HEK293 (cell line): ENCODE measurements around the gene ARCN1.
"Not testable (repeated sequence)": the region's sequence is repeated elsewhere in the genome, so short reads cannot be mapped to it uniquely, and the experiment has no call there.

ENCODE experiments used
- CTCF ChIA-PET: fragments of 350-600 bp; formaldehyde crosslinking; extraction: SDS; loops from one replicate; lab custom pipeline; 2021; ENCODE audit warnings: antibody characterized with exemption; lab: Yijun Ruan, JAX
- POLR2A ChIA-PET: fragments of 300-600 bp; formaldehyde crosslinking; extraction: SDS; loops from one replicate; lab custom pipeline; 2020; ENCODE audit warnings: antibody characterized with exemption, inconsistent platforms; lab: Yijun Ruan, JAX
- H3K27ac ChIP-seq: fragments of 200-500 bp; sonication (Bioruptor generic); 2 replicates; pipeline ENCODE4 v1.5.1; 2014; ENCODE audit warnings: low read depth, low read length, control low read depth, inconsistent platforms; ENCODE audit errors: extremely low read depth
- H3K36me3 ChIP-seq, 2 experiments: fragments of 200-500 bp in 1 of 2; sonication (Bioruptor generic) in 1 of 2; 1 replicate in 1 of 2; 2 replicates in 1 of 2; pipeline ENCODE4 v1.5.1; 2014 to 2017; ENCODE audit warnings: inconsistent platforms in 2 of 2, low read length in 2 of 2; ENCODE audit not compliant: control insufficient read depth in 2 of 2, insufficient read depth in 1 of 2
- H3K4me1 ChIP-seq: fragments of 200-500 bp; sonication (Bioruptor generic); 2 replicates; pipeline ENCODE4 v1.5.1; 2014; ENCODE audit warnings: mild to moderate bottlenecking, low read length, inconsistent platforms; ENCODE audit not compliant: control insufficient read depth, insufficient read depth
- H3K4me3 ChIP-seq: 2 replicates; pipeline ENCODE4 v1.5.1; 2011; ENCODE audit warnings: low read depth, mild to moderate bottlenecking, control low read depth, low read length, moderate library complexity
- H3K9me3 ChIP-seq: fragments of 200-500 bp; sonication (Bioruptor generic); 2 replicates; pipeline ENCODE4 v1.5.1; 2014; ENCODE audit warnings: low read depth, low read length, inconsistent platforms; ENCODE audit not compliant: control insufficient read depth, insufficient read depth
- EGR2 ChIP-seq: fragments of 450-650 bp; formaldehyde crosslinking; IDR thresholded peaks from 2 replicates; pipeline ENCODE4 v1.5.1; 2016; ENCODE audit warnings: low read depth, missing biosample characterization, missing genetic modification characterization
- GFI1B ChIP-seq: fragments of 450-650 bp; formaldehyde crosslinking; IDR thresholded peaks from 2 replicates; pipeline ENCODE4 v1.5.1; 2016; ENCODE audit warnings: missing biosample characterization, missing genetic modification characterization
- KLF16 ChIP-seq: fragments of 450-650 bp; formaldehyde crosslinking; IDR thresholded peaks from 2 replicates; pipeline ENCODE4 v1.5.1; 2017; ENCODE audit warnings: missing biosample characterization, missing genetic modification characterization
- KLF9 ChIP-seq: fragments of 450-650 bp; formaldehyde crosslinking; IDR thresholded peaks from 2 replicates; pipeline ENCODE4 v1.5.1; 2016; ENCODE audit warnings: missing biosample characterization, missing genetic modification characterization, low read depth
- PATZ1 ChIP-seq: fragments of 450-650 bp; formaldehyde crosslinking; IDR thresholded peaks from 2 replicates; pipeline ENCODE4 v1.5.1; 2016; ENCODE audit warnings: missing biosample characterization, missing genetic modification characterization
- PRDM6 ChIP-seq: fragments of 450-650 bp; formaldehyde crosslinking; IDR thresholded peaks from 2 replicates; pipeline ENCODE4 v1.5.1; 2017; ENCODE audit warnings: missing biosample characterization, missing genetic modification characterization
- SETDB1 ChIP-seq: IDR thresholded peaks from one replicate; pipeline ENCODE4 v1.6.1; 2017; ENCODE audit warnings: mild to moderate bottlenecking, low read length, moderate library complexity, mixed read lengths; ENCODE audit not compliant: insufficient read length
- SP3 ChIP-seq: fragments of 450-650 bp; formaldehyde crosslinking; IDR thresholded peaks from 2 replicates; pipeline ENCODE4 v1.5.1; 2016; ENCODE audit warnings: missing biosample characterization, missing genetic modification characterization
- ZBTB17 ChIP-seq: fragments of 450-650 bp; formaldehyde crosslinking; IDR thresholded peaks from 2 replicates; pipeline ENCODE4 v1.5.1; 2016; ENCODE audit warnings: missing biosample characterization, missing genetic modification characterization
- ZBTB6 ChIP-seq: fragments of 450-650 bp; formaldehyde crosslinking; IDR thresholded peaks from 2 replicates; pipeline ENCODE4 v1.5.1; 2017; ENCODE audit warnings: missing biosample characterization, missing genetic modification characterization
- ZFHX2 ChIP-seq: fragments of 450-650 bp; formaldehyde crosslinking; conservative IDR thresholded peaks from 2 replicates; pipeline ENCODE4 v1.5.1; 2016; ENCODE audit warnings: missing biosample characterization, missing genetic modification characterization
- ZNF184 ChIP-seq: fragments of 450-650 bp; IDR thresholded peaks from 2 replicates; pipeline ENCODE4 v1.5.1; 2018; ENCODE audit warnings: missing biosample characterization, mild to moderate bottlenecking, missing genetic modification characterization
- ZNF214 ChIP-seq: fragments of 450-650 bp; formaldehyde crosslinking; IDR thresholded peaks from 2 replicates; pipeline ENCODE4 v1.5.1; 2017; ENCODE audit warnings: missing biosample characterization, mild to moderate bottlenecking, missing genetic modification characterization, borderline replicate concordance
- ZNF266 ChIP-seq: fragments of 450-650 bp; formaldehyde crosslinking; IDR thresholded peaks from 2 replicates; pipeline ENCODE4 v1.5.1; 2016; ENCODE audit warnings: missing biosample characterization, missing genetic modification characterization, low read depth
- ZNF362 ChIP-seq: fragments of 450-650 bp; formaldehyde crosslinking; IDR thresholded peaks from 2 replicates; pipeline ENCODE4 v1.5.1; 2016; ENCODE audit warnings: missing biosample characterization, missing genetic modification characterization
- ZNF398 ChIP-seq: fragments of 450-650 bp; formaldehyde crosslinking; IDR thresholded peaks from 2 replicates; pipeline ENCODE4 v1.5.1; 2017; ENCODE audit warnings: missing biosample characterization, missing genetic modification characterization
- ZNF510 ChIP-seq: fragments of 450-650 bp; formaldehyde crosslinking; IDR thresholded peaks from 2 replicates; pipeline ENCODE4 v1.5.1; 2018; ENCODE audit warnings: mild to moderate bottlenecking, missing genetic modification characterization, missing biosample characterization; ENCODE audit not compliant: insufficient replicate concordance
- ZNF580 ChIP-seq: fragments of 450-650 bp; formaldehyde crosslinking; IDR thresholded peaks from 2 replicates; pipeline ENCODE4 v1.5.1; 2016; ENCODE audit warnings: missing biosample characterization, missing genetic modification characterization
- ZNF585B ChIP-seq: fragments of 450-650 bp; formaldehyde crosslinking; IDR thresholded peaks from 2 replicates; pipeline ENCODE4 v1.5.1; 2016; ENCODE audit warnings: missing biosample characterization, missing genetic modification characterization
- ZNF623 ChIP-seq: fragments of 450-650 bp; formaldehyde crosslinking; IDR thresholded peaks from 2 replicates; pipeline ENCODE4 v1.5.1; 2016; ENCODE audit warnings: missing biosample characterization, missing genetic modification characterization

ARCN1 gene

GRCh38 chr11:118603709-118604108 lies 31.5 kb downstream of the ARCN1 start:
- CTCF ChIA-PET: interaction anchor here (0.7 to 6.2 kb wide), 7 partner anchors 9 to 259 kb away, joined by 3 to 41 read pairs (median 4); no protein-coding TSS in a partner anchor
- H3K36me3 ChIP-seq: peaks cover 15 to 37% of the 10 kb centered on the region in 2 experiments; a peak in 2 of 3 replicates
- POLR2A ChIA-PET: interaction anchor here (0.5 to 8.0 kb wide), 2 partner anchors 17 to 56 kb away, joined by 3 to 72 read pairs; no protein-coding TSS in a partner anchor
- not testable (repeated sequence) for H3K4me1 ChIP-seq, H3K27ac ChIP-seq, H3K4me3 ChIP-seq, H3K9me3 ChIP-seq

- ChIA-PET POLR2A (interaction anchor here (1.1 to 8.0 kb wide), 2 partner anchors 16 to 31 kb away, joined by 3 to 72 read pairs; no protein-coding TSS in a partner anchor), CTCF (interaction anchor here (0.5 to 6.2 kb wide), 6 partner anchors 9 to 112 kb away, joined by 3 to 41 read pairs (median 6); partner anchors contain the start of gene ARCN1)
- TF ChIP-seq ZFHX2 (tag by site-specific recombination): no peak
- no peak overlapping the region for H3K27ac ChIP-seq
- H3K36me3 ChIP-seq: peaks cover 9 to 29% of the 10 kb centered on the region in 2 experiments; a peak in 2 of 3 replicates
- no peaks in the 10 kb centered on the region for H3K9me3 ChIP-seq
- no peak overlapping the region for H3K4me3 ChIP-seq
- H3K4me1 ChIP-seq: no peaks in the 10 kb centered on the region
Observed at GRCh38 chr11:118604566-118604965, 32.4 kb downstream of the ARCN1 start.

- Histone ChIP-seq H3K4me1 (no peaks in the 10 kb centered on the region), H3K36me3 (peaks cover 3 to 22% of the 10 kb centered on the region in 2 experiments; a peak in 1 of 3 replicates), H3K27ac (no peak overlapping the region), H3K9me3 (no peaks in the 10 kb centered on the region), H3K4me3 (no peak overlapping the region)
- CTCF ChIA-PET: interaction anchor here (0.5 to 6.2 kb wide), 10 partner anchors 10 to 407 kb away, joined by 3 to 41 read pairs (median 6); partner anchors contain the start of gene ARCN1
- POLR2A ChIA-PET: interaction anchor here (1.0 to 8.0 kb wide), 3 partner anchors 15 to 33 kb away, joined by 3 to 72 read pairs (median 3); partner anchors contain the start of gene ARCN1
- no peak for TF ChIP-seq ZNF266 (tag by site-specific recombination)
- peak; percentile 39; the same call in 1 of the 2 replicates for TF ChIP-seq ZBTB17 (tag by site-specific recombination)
- no peak for TF ChIP-seq ZNF362
- no peak for TF ChIP-seq ZNF510 (tag by site-specific recombination)
- no peak for TF ChIP-seq SETDB1
- TF ChIP-seq ZNF214 (tag by site-specific recombination): no peak
- TF ChIP-seq GFI1B (tag by site-specific recombination): no peak
- TF ChIP-seq ZBTB6: peak; percentile 62
- no peak for TF ChIP-seq KLF9
- TF ChIP-seq ZNF580: no peak
- no peak for TF ChIP-seq SP3
- peak; percentile 15; the same call in 1 of the 2 replicates for TF ChIP-seq PRDM6 (tag by site-specific recombination)
- peak; percentile 65 for TF ChIP-seq ZFHX2 (tag by site-specific recombination)
- no peak for TF ChIP-seq ZNF585B (tag by site-specific recombination)
- no peak for TF ChIP-seq ZNF184
- TF ChIP-seq ZNF623 (tag by site-specific recombination): no peak
- TF ChIP-seq ZNF398 (tag by site-specific recombination): peak; percentile 58
- TF ChIP-seq PATZ1 (tag by site-specific recombination): peak; percentile 20; the same call in 1 of the 2 replicates
- peak; percentile 65; the same call in 1 of the 2 replicates for TF ChIP-seq EGR2 (tag by site-specific recombination)
- no peak for TF ChIP-seq KLF16
Observed at GRCh38 chr11:118605116-118605867, 33.1 kb downstream of the ARCN1 start.
